Ishikawa (cell line): Measurements from ENCODE around the gene ZXDC.

Experiments used
- CEBPB ChIP-seq: IDR thresholded peaks from 2 replicates; pipeline ENCODE4 v1.6.1; 2012
- EP300 ChIP-seq: IDR thresholded peaks from 2 replicates; pipeline ENCODE4 v1.6.1; 2012; ENCODE audit warnings: borderline replicate concordance
- NFIC ChIP-seq: IDR thresholded peaks from 2 replicates; pipeline ENCODE4 v1.6.1; 2012
- RAD21 ChIP-seq: IDR thresholded peaks from 2 replicates; pipeline ENCODE4 v1.6.1; 2012; ENCODE audit warnings: low read depth

GRCh38 chr3:126491221-126492013 is 15.7 kb upstream of the ZXDC start:
- TF ChIP-seq RAD21, result no peak
- no peak for TF ChIP-seq EP300
- TF ChIP-seq NFIC, result no peak
- no peak for TF ChIP-seq CEBPB
